H1 (cell line): ENCODE data around the gene POLR2H. TPM values are rescaled to one million over a fixed set of nuclear protein-coding genes. Genes with fewer than 3 reads are reported as not detected.

ENCODE experiments used
- EGR1 ChIP-seq: IDR thresholded peaks from 2 replicates; pipeline ENCODE4 v1.6.1; 2011; ENCODE audit warnings: low read depth, low read length, borderline replicate concordance
- RAD21 ChIP-seq, 2 experiments: IDR thresholded peaks in 1 of 2; conservative IDR thresholded peaks in 1 of 2; 2 replicates each; pipeline ENCODE4 v1.6.1; 2011; ENCODE audit warnings: low read depth in 2 of 2, low read length in 2 of 2, improper control_type of control experiment in 1 of 2, inconsistent platforms in 1 of 2, mild to moderate bottlenecking in 1 of 2, moderate library complexity in 1 of 2
- RNF2 ChIP-seq: fragments of 200-900, 300-1000 bp; sonication (generic); IDR thresholded peaks from 2 replicates; pipeline ENCODE4 v1.7.1; 2016; ENCODE audit warnings: borderline replicate concordance, low read depth, mild to moderate bottlenecking, antibody characterized with exemption, low read length; ENCODE audit not compliant: poor library complexity, severe bottlenecking; ENCODE audit errors: missing control alignments
- TAF7 ChIP-seq: optimal IDR thresholded peaks from 2 replicates; pipeline ENCODE3; 2011; ENCODE audit warnings: low read depth, mild to moderate bottlenecking, inconsistent platforms, low read length, moderate library complexity, borderline replicate concordance
- polyA plus RNA-seq, 7 experiments: library from polyadenylated mRNA; depleted of rRNA in 3 of 7; stranded (reverse) in 5 of 7; unstranded in 2 of 7; fragments of >200 nt in 5 of 7; fragments of 200-250 nt in 2 of 7; gene quantifications; 1 replicate in 5 of 7; 2 replicates in 1 of 7; 4 replicates in 1 of 7; pipeline versions ENCODE4 v1.2.1 to v1.2.3, GENCODE V29; 2011 to 2013; ENCODE audit warnings: missing spikeins in 2 of 7, mixed read lengths in 2 of 7
- total RNA-seq: library from RNA; stranded (reverse); fragmentation: NEBNext Ultra II Directional; extraction: Animal tissue kit (Norgen Biotek cat#: 25700); gene quantifications from 2 replicates; pipeline ENCODE4 v1.2.1, GENCODE V29; 2021
- TF ChIP-seq, protein P1 (sequence below): fragments of 300-600 bp; sonication (generic); IDR thresholded peaks from 2 replicates; pipeline ENCODE4 v1.7.1; 2012; ENCODE audit warnings: low read length, moderate library complexity, mild to moderate bottlenecking, inconsistent platforms; ENCODE audit not compliant: insufficient replicate concordance
- TF ChIP-seq, protein P2 (sequence below): IDR thresholded peaks from 2 replicates; pipeline ENCODE4 v1.6.1; 2012; ENCODE audit warnings: inconsistent platforms
- TF ChIP-seq, protein P3 (sequence below): IDR thresholded peaks from 2 replicates; pipeline ENCODE4 v1.6.1; 2012; ENCODE audit warnings: low read length, inconsistent platforms

Gene POLR2H
- total and polyA plus RNA-seq, 2 of the 8 experiments (the other 6 are each of a cell fraction or from before 2014, with no cell fraction given) = 113 to 335 TPM

DNA sequence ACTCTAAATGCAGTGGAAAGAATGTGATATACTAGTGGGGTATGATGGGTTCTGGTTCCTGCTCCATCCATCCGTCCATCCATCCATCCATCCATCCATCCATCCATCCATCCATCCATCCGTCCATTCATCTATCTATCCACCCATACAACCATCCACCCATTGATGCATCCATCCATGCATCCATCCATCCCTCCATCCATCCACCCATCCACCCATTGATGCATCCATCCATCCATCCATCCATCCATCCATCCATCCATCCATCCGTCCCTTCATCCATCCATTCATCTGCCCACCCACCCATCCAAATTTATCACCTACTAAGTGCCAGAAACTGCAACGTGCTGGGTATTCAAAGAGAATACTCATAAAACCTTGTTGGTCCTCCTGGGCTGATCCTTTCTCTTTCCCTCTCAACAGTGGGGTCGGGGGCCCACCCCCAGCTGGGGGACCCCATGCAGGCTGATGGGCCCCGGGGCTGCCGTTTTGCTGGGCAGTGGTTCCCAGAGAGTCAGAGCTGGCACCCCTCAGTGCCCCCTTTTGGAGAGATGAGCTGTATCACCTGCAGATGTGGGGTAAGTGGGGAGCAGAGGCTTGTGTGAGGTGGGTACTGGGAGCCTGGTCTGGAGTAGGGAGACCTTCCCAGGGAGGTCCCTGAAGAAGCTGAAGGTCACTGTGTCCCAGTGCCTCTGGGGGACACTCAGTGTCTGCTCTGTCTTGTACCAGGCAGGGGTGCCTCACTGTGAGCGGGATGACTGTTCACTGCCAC lies 26.8 kb downstream of the POLR2H start (continued):
- TF ChIP-seq, protein P1, sequence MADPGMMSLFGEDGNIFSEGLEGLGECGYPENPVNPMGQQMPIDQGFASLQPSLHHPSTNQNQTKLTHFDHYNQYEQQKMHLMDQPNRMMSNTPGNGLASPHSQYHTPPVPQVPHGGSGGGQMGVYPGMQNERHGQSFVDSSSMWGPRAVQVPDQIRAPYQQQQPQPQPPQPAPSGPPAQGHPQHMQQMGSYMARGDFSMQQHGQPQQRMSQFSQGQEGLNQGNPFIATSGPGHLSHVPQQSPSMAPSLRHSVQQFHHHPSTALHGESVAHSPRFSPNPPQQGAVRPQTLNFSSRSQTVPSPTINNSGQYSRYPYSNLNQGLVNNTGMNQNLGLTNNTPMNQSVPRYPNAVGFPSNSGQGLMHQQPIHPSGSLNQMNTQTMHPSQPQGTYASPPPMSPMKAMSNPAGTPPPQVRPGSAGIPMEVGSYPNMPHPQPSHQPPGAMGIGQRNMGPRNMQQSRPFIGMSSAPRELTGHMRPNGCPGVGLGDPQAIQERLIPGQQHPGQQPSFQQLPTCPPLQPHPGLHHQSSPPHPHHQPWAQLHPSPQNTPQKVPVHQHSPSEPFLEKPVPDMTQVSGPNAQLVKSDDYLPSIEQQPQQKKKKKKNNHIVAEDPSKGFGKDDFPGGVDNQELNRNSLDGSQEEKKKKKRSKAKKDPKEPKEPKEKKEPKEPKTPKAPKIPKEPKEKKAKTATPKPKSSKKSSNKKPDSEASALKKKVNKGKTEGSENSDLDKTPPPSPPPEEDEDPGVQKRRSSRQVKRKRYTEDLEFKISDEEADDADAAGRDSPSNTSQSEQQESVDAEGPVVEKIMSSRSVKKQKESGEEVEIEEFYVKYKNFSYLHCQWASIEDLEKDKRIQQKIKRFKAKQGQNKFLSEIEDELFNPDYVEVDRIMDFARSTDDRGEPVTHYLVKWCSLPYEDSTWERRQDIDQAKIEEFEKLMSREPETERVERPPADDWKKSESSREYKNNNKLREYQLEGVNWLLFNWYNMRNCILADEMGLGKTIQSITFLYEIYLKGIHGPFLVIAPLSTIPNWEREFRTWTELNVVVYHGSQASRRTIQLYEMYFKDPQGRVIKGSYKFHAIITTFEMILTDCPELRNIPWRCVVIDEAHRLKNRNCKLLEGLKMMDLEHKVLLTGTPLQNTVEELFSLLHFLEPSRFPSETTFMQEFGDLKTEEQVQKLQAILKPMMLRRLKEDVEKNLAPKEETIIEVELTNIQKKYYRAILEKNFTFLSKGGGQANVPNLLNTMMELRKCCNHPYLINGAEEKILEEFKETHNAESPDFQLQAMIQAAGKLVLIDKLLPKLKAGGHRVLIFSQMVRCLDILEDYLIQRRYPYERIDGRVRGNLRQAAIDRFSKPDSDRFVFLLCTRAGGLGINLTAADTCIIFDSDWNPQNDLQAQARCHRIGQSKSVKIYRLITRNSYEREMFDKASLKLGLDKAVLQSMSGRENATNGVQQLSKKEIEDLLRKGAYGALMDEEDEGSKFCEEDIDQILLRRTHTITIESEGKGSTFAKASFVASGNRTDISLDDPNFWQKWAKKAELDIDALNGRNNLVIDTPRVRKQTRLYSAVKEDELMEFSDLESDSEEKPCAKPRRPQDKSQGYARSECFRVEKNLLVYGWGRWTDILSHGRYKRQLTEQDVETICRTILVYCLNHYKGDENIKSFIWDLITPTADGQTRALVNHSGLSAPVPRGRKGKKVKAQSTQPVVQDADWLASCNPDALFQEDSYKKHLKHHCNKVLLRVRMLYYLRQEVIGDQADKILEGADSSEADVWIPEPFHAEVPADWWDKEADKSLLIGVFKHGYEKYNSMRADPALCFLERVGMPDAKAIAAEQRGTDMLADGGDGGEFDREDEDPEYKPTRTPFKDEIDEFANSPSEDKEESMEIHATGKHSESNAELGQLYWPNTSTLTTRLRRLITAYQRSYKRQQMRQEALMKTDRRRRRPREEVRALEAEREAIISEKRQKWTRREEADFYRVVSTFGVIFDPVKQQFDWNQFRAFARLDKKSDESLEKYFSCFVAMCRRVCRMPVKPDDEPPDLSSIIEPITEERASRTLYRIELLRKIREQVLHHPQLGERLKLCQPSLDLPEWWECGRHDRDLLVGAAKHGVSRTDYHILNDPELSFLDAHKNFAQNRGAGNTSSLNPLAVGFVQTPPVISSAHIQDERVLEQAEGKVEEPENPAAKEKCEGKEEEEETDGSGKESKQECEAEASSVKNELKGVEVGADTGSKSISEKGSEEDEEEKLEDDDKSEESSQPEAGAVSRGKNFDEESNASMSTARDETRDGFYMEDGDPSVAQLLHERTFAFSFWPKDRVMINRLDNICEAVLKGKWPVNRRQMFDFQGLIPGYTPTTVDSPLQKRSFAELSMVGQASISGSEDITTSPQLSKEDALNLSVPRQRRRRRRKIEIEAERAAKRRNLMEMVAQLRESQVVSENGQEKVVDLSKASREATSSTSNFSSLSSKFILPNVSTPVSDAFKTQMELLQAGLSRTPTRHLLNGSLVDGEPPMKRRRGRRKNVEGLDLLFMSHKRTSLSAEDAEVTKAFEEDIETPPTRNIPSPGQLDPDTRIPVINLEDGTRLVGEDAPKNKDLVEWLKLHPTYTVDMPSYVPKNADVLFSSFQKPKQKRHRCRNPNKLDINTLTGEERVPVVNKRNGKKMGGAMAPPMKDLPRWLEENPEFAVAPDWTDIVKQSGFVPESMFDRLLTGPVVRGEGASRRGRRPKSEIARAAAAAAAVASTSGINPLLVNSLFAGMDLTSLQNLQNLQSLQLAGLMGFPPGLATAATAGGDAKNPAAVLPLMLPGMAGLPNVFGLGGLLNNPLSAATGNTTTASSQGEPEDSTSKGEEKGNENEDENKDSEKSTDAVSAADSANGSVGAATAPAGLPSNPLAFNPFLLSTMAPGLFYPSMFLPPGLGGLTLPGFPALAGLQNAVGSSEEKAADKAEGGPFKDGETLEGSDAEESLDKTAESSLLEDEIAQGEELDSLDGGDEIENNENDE = no peak
- TF ChIP-seq, protein P2, sequence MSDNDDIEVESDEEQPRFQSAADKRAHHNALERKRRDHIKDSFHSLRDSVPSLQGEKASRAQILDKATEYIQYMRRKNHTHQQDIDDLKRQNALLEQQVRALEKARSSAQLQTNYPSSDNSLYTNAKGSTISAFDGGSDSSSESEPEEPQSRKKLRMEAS = no peak
- no peak for TF ChIP-seq TAF7
- no peak for TF ChIP-seq RNF2
- no peak for TF ChIP-seq EGR1
- TF ChIP-seq, protein P3, sequence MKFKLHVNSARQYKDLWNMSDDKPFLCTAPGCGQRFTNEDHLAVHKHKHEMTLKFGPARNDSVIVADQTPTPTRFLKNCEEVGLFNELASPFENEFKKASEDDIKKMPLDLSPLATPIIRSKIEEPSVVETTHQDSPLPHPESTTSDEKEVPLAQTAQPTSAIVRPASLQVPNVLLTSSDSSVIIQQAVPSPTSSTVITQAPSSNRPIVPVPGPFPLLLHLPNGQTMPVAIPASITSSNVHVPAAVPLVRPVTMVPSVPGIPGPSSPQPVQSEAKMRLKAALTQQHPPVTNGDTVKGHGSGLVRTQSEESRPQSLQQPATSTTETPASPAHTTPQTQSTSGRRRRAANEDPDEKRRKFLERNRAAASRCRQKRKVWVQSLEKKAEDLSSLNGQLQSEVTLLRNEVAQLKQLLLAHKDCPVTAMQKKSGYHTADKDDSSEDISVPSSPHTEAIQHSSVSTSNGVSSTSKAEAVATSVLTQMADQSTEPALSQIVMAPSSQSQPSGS = no peak
- no peak for TF ChIP-seq RAD21 (IDR thresholded peaks at IDR 0.05 in 1 of 2, conservative IDR thresholded peaks at IDR 0.05 in 1 of 2; ENCODE audit: low read depth in 2 of 2, low read length in 2 of 2)
